NCI-H2029 treated with DMSO at 0.1 percent for 48 hours (cell line): ENCODE data around the gene MIER3.
"Not testable (repeated sequence)": the region's sequence is repeated elsewhere in the genome, so short reads cannot be mapped to it uniquely, and the experiment has no call there.

ENCODE experiments used
- DNase-seq: peaks from one replicate; lab custom pipeline; 2025; lab: John Stamatoyannopoulos, UW

Gene MIER3

GRCh38 chr5:56951946-56952691, at the start of gene MIER3:
MIER3 (minus strand) TSS chr5:56952123; CDS start chr5:56952102, 21 bp downstream.
- peak; percentile 15 for DNase-seq

GRCh38 chr5:56995596-56995995, 43.7 kb upstream of the MIER3 start:
- DNase-seq = no peak

GRCh38 chr5:56993241-56993640, 41.3 kb upstream of the MIER3 start:
- no peak for DNase-seq

GRCh38 chr5:56989676-56990075, 37.8 kb upstream of the MIER3 start:
- DNase-seq = no peak

- DNase-seq = no peak
These were observed 36.6 kb upstream of the MIER3 start for GRCh38 chr5:56988490-56988889.

GRCh38 chr5:56987171-56987570, 35.2 kb upstream of the MIER3 start:
- DNase-seq = no peak

GRCh38 chr5:56986626-56986947, 34.7 kb upstream of the MIER3 start:
- DNase-seq = no peak

GRCh38 chr5:56985936-56986625, 34.2 kb upstream of the MIER3 start:
- no peak for DNase-seq

- DNase-seq = no peak
These were observed 32.5 kb upstream of the MIER3 start for GRCh38 chr5:56984445-56984844.

- no peak for DNase-seq
These were observed 31.9 kb upstream of the MIER3 start for GRCh38 chr5:56983593-56984361.

- no peak for DNase-seq
These were observed 29.8 kb upstream of the MIER3 start for GRCh38 chr5:56981548-56982315.

- no peak for DNase-seq
These were observed 28.0 kb upstream of the MIER3 start for GRCh38 chr5:56979968-56980367.

- not testable (repeated sequence) for DNase-seq
These were observed 27.6 kb upstream of the MIER3 start for GRCh38 chr5:56979526-56979925.

- no peak for DNase-seq
These were observed 25.9 kb upstream of the MIER3 start for GRCh38 chr5:56977822-56978221.

- no peak for DNase-seq
These were observed 25.1 kb upstream of the MIER3 start for GRCh38 chr5:56977021-56977420.

- no peak for DNase-seq
These were observed 22.3 kb upstream of the MIER3 start for GRCh38 chr5:56974241-56974640.

- no peak for DNase-seq
These were observed 21.6 kb upstream of the MIER3 start for GRCh38 chr5:56973473-56973872.

GRCh38 chr5:56971275-56971674, 19.4 kb upstream of the MIER3 start:
- DNase-seq = no peak

GRCh38 chr5:56964173-56964572, 12.2 kb upstream of the MIER3 start:
- DNase-seq = no peak

- DNase-seq = no peak
These were observed 11.3 kb upstream of the MIER3 start for GRCh38 chr5:56963246-56963645.

- DNase-seq = no peak
These were observed 10.4 kb upstream of the MIER3 start for GRCh38 chr5:56962286-56962685.

- DNase-seq = no peak
These were observed 9.8 kb upstream of the MIER3 start for GRCh38 chr5:56961746-56962145.
